Measurements from ENCODE around the gene PTPRZ1. TPM values are rescaled to one million over a fixed set of nuclear protein-coding genes. Genes with fewer than 3 reads are reported as not detected.

The PTPRZ1 gene
- total and polyA plus RNA-seq, 2 of the 13 experiments (the other 11 are each of a cell fraction or from before 2014, with no cell fraction given): not detected

DNA sequence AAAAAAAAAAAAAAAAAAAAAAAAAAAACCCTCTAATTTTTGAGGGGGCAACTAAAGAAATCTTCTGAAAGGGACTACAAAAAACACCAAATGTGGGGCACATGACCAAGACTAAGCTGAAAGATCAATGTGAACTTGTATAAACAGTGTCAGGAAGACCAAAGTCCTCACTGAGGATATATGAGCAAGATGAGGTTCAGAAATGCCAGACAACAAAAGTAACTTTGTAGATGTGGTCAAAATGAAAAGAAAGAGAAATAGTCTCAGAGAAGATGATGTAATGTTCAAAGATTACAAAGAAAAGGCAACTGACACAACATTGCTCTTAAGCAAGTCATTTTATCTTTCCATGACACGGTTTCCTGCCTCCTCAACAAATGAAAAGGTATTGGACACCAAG, 48.7 kb upstream of the PTPRZ1 start (continued):
- TF ChIP-seq NFYB (CRISPR knock-in tag; IDR thresholded peaks at IDR 0.05): no peak
- no peak; the same call in 1 of the 2 replicates for TF ChIP-seq SALL1 (CRISPR knock-in tag; IDR thresholded peaks at IDR 0.05)
- no peak for TF ChIP-seq HCFC1 (IDR thresholded peaks at IDR 0.05; ENCODE audit: low read depth, low read length)
- no peak for TF ChIP-seq GPN1 (CRISPR knock-in tag; IDR thresholded peaks at IDR 0.05; ENCODE audit: borderline replicate concordance)
- no peak for TF ChIP-seq TBX3 (IDR thresholded peaks at IDR 0.05; ENCODE audit: borderline replicate concordance)
- TF ChIP-seq ZNF331 (CRISPR knock-in tag; IDR thresholded peaks at IDR 0.05): peak; percentile 13; the same call in 1 of the 2 replicates
- TF ChIP-seq NONO (IDR thresholded peaks at IDR 0.05): no peak
- no peak for TF ChIP-seq NONO (CRISPR knock-in tag; conservative IDR thresholded peaks at IDR 0.05)
- TF ChIP-seq, protein P1, sequence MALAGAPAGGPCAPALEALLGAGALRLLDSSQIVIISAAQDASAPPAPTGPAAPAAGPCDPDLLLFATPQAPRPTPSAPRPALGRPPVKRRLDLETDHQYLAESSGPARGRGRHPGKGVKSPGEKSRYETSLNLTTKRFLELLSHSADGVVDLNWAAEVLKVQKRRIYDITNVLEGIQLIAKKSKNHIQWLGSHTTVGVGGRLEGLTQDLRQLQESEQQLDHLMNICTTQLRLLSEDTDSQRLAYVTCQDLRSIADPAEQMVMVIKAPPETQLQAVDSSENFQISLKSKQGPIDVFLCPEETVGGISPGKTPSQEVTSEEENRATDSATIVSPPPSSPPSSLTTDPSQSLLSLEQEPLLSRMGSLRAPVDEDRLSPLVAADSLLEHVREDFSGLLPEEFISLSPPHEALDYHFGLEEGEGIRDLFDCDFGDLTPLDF (CRISPR knock-in tag; IDR thresholded peaks at IDR 0.05): no peak
- no peak for TF ChIP-seq SP140L (CRISPR knock-in tag; IDR thresholded peaks at IDR 0.05; ENCODE audit: borderline replicate concordance)
- TF ChIP-seq HNRNPL (IDR thresholded peaks at IDR 0.05; ENCODE audit: low read depth, low read length): no peak
- TF ChIP-seq ZBTB21 (CRISPR knock-in tag; IDR thresholded peaks at IDR 0.05): no peak; the same call in 1 of the 2 replicates
- TF ChIP-seq HIVEP1 (CRISPR knock-in tag; IDR thresholded peaks at IDR 0.05): no peak
- TF ChIP-seq, protein P2, sequence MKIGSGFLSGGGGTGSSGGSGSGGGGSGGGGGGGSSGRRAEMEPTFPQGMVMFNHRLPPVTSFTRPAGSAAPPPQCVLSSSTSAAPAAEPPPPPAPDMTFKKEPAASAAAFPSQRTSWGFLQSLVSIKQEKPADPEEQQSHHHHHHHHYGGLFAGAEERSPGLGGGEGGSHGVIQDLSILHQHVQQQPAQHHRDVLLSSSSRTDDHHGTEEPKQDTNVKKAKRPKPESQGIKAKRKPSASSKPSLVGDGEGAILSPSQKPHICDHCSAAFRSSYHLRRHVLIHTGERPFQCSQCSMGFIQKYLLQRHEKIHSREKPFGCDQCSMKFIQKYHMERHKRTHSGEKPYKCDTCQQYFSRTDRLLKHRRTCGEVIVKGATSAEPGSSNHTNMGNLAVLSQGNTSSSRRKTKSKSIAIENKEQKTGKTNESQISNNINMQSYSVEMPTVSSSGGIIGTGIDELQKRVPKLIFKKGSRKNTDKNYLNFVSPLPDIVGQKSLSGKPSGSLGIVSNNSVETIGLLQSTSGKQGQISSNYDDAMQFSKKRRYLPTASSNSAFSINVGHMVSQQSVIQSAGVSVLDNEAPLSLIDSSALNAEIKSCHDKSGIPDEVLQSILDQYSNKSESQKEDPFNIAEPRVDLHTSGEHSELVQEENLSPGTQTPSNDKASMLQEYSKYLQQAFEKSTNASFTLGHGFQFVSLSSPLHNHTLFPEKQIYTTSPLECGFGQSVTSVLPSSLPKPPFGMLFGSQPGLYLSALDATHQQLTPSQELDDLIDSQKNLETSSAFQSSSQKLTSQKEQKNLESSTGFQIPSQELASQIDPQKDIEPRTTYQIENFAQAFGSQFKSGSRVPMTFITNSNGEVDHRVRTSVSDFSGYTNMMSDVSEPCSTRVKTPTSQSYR (CRISPR knock-in tag; IDR thresholded peaks at IDR 0.05; ENCODE audit: borderline replicate concordance): no peak
- TF ChIP-seq PLRG1 (conservative IDR thresholded peaks at IDR 0.05): no peak
- TF ChIP-seq HNF4A (CRISPR knock-in tag; IDR thresholded peaks at IDR 0.05): peak; percentile 91
- TF ChIP-seq ZNF446 (CRISPR knock-in tag; IDR thresholded peaks at IDR 0.05): no peak
- TF ChIP-seq PAX8 (CRISPR knock-in tag; IDR thresholded peaks at IDR 0.05; ENCODE audit: borderline replicate concordance): no peak
- no peak for TF ChIP-seq ZZZ3 (CRISPR knock-in tag; IDR thresholded peaks at IDR 0.05; ENCODE audit: borderline replicate concordance)
- no peak for TF ChIP-seq SMARCE1 (IDR thresholded peaks at IDR 0.05; ENCODE audit: borderline replicate concordance)
- TF ChIP-seq, protein P3, sequence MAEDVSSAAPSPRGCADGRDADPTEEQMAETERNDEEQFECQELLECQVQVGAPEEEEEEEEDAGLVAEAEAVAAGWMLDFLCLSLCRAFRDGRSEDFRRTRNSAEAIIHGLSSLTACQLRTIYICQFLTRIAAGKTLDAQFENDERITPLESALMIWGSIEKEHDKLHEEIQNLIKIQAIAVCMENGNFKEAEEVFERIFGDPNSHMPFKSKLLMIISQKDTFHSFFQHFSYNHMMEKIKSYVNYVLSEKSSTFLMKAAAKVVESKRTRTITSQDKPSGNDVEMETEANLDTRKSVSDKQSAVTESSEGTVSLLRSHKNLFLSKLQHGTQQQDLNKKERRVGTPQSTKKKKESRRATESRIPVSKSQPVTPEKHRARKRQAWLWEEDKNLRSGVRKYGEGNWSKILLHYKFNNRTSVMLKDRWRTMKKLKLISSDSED (CRISPR knock-in tag; IDR thresholded peaks at IDR 0.05): no peak
- TF ChIP-seq, protein P4, sequence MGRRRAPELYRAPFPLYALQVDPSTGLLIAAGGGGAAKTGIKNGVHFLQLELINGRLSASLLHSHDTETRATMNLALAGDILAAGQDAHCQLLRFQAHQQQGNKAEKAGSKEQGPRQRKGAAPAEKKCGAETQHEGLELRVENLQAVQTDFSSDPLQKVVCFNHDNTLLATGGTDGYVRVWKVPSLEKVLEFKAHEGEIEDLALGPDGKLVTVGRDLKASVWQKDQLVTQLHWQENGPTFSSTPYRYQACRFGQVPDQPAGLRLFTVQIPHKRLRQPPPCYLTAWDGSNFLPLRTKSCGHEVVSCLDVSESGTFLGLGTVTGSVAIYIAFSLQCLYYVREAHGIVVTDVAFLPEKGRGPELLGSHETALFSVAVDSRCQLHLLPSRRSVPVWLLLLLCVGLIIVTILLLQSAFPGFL (CRISPR knock-in tag; IDR thresholded peaks at IDR 0.05): no peak
- no peak for TF ChIP-seq ZNF451 (CRISPR knock-in tag; IDR thresholded peaks at IDR 0.05)
- no peak for TF ChIP-seq KDM5B (CRISPR knock-in tag; IDR thresholded peaks at IDR 0.05; ENCODE audit: borderline replicate concordance)
- TF ChIP-seq ZEB1 (IDR thresholded peaks at IDR 0.05; ENCODE audit: insufficient replicate concordance, low read depth): no peak
- no peak for TF ChIP-seq ZFYVE20 (CRISPR knock-in tag; IDR thresholded peaks at IDR 0.05; ENCODE audit: borderline replicate concordance, low read depth)
- TF ChIP-seq NCOA2 (CRISPR knock-in tag; IDR thresholded peaks at IDR 0.05): peak; percentile 63; the same call in 1 of the 2 replicates
- TF ChIP-seq NFIB (CRISPR knock-in tag; IDR thresholded peaks at IDR 0.05; ENCODE audit: borderline replicate concordance): no peak
